ENCODE data around the gene NAA11. TPM values are rescaled to one million over a fixed set of nuclear protein-coding genes. Genes with fewer than 3 reads are reported as not detected.

The NAA11 gene
- not detected for total RNA-seq

- H3K4me3 Mint-ChIP-seq: no peak within 1 kb of the TSS
- no peaks in the 10 kb centered on the region for H3K4me1 Mint-ChIP-seq
- no peak within 1 kb of the TSS for H3K27ac Mint-ChIP-seq
- no peaks in the 10 kb centered on the region for H3K9me3 Mint-ChIP-seq
- no peaks in the 10 kb centered on the region for H3K27me3 Mint-ChIP-seq
- H3K36me3 Mint-ChIP-seq: no peaks in the 10 kb centered on the region
- no peak for DNase-seq
Measured at GRCh38 chr4:79325864-79326328, at the start of gene NAA11. Gene NAA11 (minus strand): TSS chr4:79326061. CDS start chr4:79325877, 184 bp downstream.

- H3K27ac Mint-ChIP-seq: no peak overlapping the region
- no peaks in the 10 kb centered on the region for H3K36me3 Mint-ChIP-seq
- no peak overlapping the region for H3K4me3 Mint-ChIP-seq
- DNase-seq: no peak
- H3K4me1 Mint-ChIP-seq: no peaks in the 10 kb centered on the region
- no peaks in the 10 kb centered on the region for H3K9me3 Mint-ChIP-seq
- H3K27me3 Mint-ChIP-seq: peaks cover 3% of the 10 kb centered on the region
Measured at GRCh38 chr4:79370026-79370425, 44.2 kb upstream of the NAA11 start.

GRCh38 chr4:79367096-79367495, 41.2 kb upstream of the NAA11 start:
- Mint-ChIP-seq H3K27ac (no peak overlapping the region), H3K27me3 (peaks cover 3% of the 10 kb centered on the region)

GRCh38 chr4:79366422-79366821, 40.6 kb upstream of the NAA11 start:
- Mint-ChIP-seq H3K27ac (no peak overlapping the region), H3K4me3 (no peak overlapping the region), H3K27me3 (peaks cover 3% of the 10 kb centered on the region), H3K9me3 (no peaks in the 10 kb centered on the region), H3K4me1 (no peaks in the 10 kb centered on the region), H3K36me3 (no peaks in the 10 kb centered on the region)
- no peak for DNase-seq

More at GRCh38 chr4:79367096-79367495, 41.2 kb upstream of the NAA11 start:
- Mint-ChIP-seq H3K4me1 (no peaks in the 10 kb centered on the region), H3K4me3 (no peak overlapping the region), H3K36me3 (no peaks in the 10 kb centered on the region), H3K9me3 (no peaks in the 10 kb centered on the region)
- no peak for DNase-seq

- no peak for DNase-seq
- no peaks in the 10 kb centered on the region for H3K36me3 Mint-ChIP-seq
- no peaks in the 10 kb centered on the region for H3K27me3 Mint-ChIP-seq
- H3K9me3 Mint-ChIP-seq: no peaks in the 10 kb centered on the region
- H3K4me3 Mint-ChIP-seq: no peak overlapping the region
- no peaks in the 10 kb centered on the region for H3K4me1 Mint-ChIP-seq
- no peak overlapping the region for H3K27ac Mint-ChIP-seq
Measured at GRCh38 chr4:79364061-79364460, 38.2 kb upstream of the NAA11 start.

GRCh38 chr4:79362626-79363025, 36.8 kb upstream of the NAA11 start:
- Mint-ChIP-seq H3K4me3 (no peak overlapping the region), H3K27me3 (no peaks in the 10 kb centered on the region), H3K27ac (no peak overlapping the region), H3K36me3 (no peaks in the 10 kb centered on the region), H3K9me3 (no peaks in the 10 kb centered on the region), H3K4me1 (no peaks in the 10 kb centered on the region)
- no peak for DNase-seq

GRCh38 chr4:79360006-79360405, 34.1 kb upstream of the NAA11 start:
- H3K4me1 Mint-ChIP-seq: no peaks in the 10 kb centered on the region
- DNase-seq: no peak
- H3K27ac Mint-ChIP-seq: no peak overlapping the region
- no peaks in the 10 kb centered on the region for H3K9me3 Mint-ChIP-seq
- H3K4me3 Mint-ChIP-seq: no peak overlapping the region
- no peaks in the 10 kb centered on the region for H3K27me3 Mint-ChIP-seq
- no peaks in the 10 kb centered on the region for H3K36me3 Mint-ChIP-seq

GRCh38 chr4:79358438-79358837, 32.6 kb upstream of the NAA11 start:
- H3K9me3 Mint-ChIP-seq: no peaks in the 10 kb centered on the region
- H3K36me3 Mint-ChIP-seq: no peaks in the 10 kb centered on the region
- H3K4me1 Mint-ChIP-seq: no peaks in the 10 kb centered on the region

GRCh38 chr4:79357365-79357764, 31.5 kb upstream of the NAA11 start:
- H3K27me3 Mint-ChIP-seq: no peaks in the 10 kb centered on the region
- no peaks in the 10 kb centered on the region for H3K36me3 Mint-ChIP-seq
- no peak overlapping the region for H3K27ac Mint-ChIP-seq

More at GRCh38 chr4:79358438-79358837, 32.6 kb upstream of the NAA11 start:
- no peak for DNase-seq
- H3K27ac Mint-ChIP-seq: no peak overlapping the region
- no peaks in the 10 kb centered on the region for H3K27me3 Mint-ChIP-seq
- no peak overlapping the region for H3K4me3 Mint-ChIP-seq

GRCh38 chr4:79353075-79353474, 27.2 kb upstream of the NAA11 start:
- Mint-ChIP-seq H3K27ac (no peak overlapping the region), H3K4me3 (no peak overlapping the region), H3K27me3 (peaks cover 12% of the 10 kb centered on the region), H3K9me3 (peaks cover 5% of the 10 kb centered on the region), H3K36me3 (no peaks in the 10 kb centered on the region), H3K4me1 (no peaks in the 10 kb centered on the region)
- no peak for DNase-seq

More at GRCh38 chr4:79357365-79357764, 31.5 kb upstream of the NAA11 start:
- Mint-ChIP-seq H3K4me1 (no peaks in the 10 kb centered on the region), H3K9me3 (no peaks in the 10 kb centered on the region), H3K4me3 (no peak overlapping the region)
- no peak for DNase-seq

GRCh38 chr4:79348405-79348804, 22.5 kb upstream of the NAA11 start:
- Mint-ChIP-seq H3K4me3 (no peak overlapping the region), H3K4me1 (no peaks in the 10 kb centered on the region), H3K27ac (no peak overlapping the region), H3K9me3 (peaks cover 9% of the 10 kb centered on the region), H3K27me3 (peaks cover 12% of the 10 kb centered on the region), H3K36me3 (no peaks in the 10 kb centered on the region)
- DNase-seq: no peak

GRCh38 chr4:79341893-79342653, 16.2 kb upstream of the NAA11 start:
- H3K27ac Mint-ChIP-seq: no peak overlapping the region
- H3K36me3 Mint-ChIP-seq: no peaks in the 10 kb centered on the region
- no peaks in the 10 kb centered on the region for H3K4me1 Mint-ChIP-seq
- peaks cover 21% of the 10 kb centered on the region for H3K9me3 Mint-ChIP-seq
- no peak for DNase-seq
- H3K4me3 Mint-ChIP-seq: no peak overlapping the region
- H3K27me3 Mint-ChIP-seq: no peaks in the 10 kb centered on the region

- no peak overlapping the region for H3K4me3 Mint-ChIP-seq
- H3K36me3 Mint-ChIP-seq: no peaks in the 10 kb centered on the region
- H3K27me3 Mint-ChIP-seq: no peaks in the 10 kb centered on the region
- H3K9me3 Mint-ChIP-seq: peaks cover 21% of the 10 kb centered on the region
- H3K27ac Mint-ChIP-seq: no peak overlapping the region
- no peaks in the 10 kb centered on the region for H3K4me1 Mint-ChIP-seq
- DNase-seq: no peak
Measured at GRCh38 chr4:79340568-79340967, 14.7 kb upstream of the NAA11 start.

GRCh38 chr4:79338148-79338547, 12.3 kb upstream of the NAA11 start:
- H3K4me3 Mint-ChIP-seq: no peak overlapping the region
- no peak overlapping the region for H3K27ac Mint-ChIP-seq
- H3K9me3 Mint-ChIP-seq: peaks cover 16% of the 10 kb centered on the region
- H3K4me1 Mint-ChIP-seq: no peaks in the 10 kb centered on the region
- no peaks in the 10 kb centered on the region for H3K27me3 Mint-ChIP-seq
- no peak for DNase-seq
- no peaks in the 10 kb centered on the region for H3K36me3 Mint-ChIP-seq

- H3K4me3 Mint-ChIP-seq: no peak overlapping the region
- no peak overlapping the region for H3K27ac Mint-ChIP-seq
- H3K9me3 Mint-ChIP-seq: no peaks in the 10 kb centered on the region
- no peak for DNase-seq
- no peaks in the 10 kb centered on the region for H3K36me3 Mint-ChIP-seq
- H3K27me3 Mint-ChIP-seq: no peaks in the 10 kb centered on the region
- H3K4me1 Mint-ChIP-seq: no peaks in the 10 kb centered on the region
Measured at GRCh38 chr4:79334783-79335182, 8.9 kb upstream of the NAA11 start.

- no peak for DNase-seq
- Mint-ChIP-seq H3K4me3 (no peak overlapping the region), H3K4me1 (no peaks in the 10 kb centered on the region), H3K9me3 (no peaks in the 10 kb centered on the region), H3K27me3 (no peaks in the 10 kb centered on the region), H3K36me3 (no peaks in the 10 kb centered on the region), H3K27ac (no peak overlapping the region)
Measured at GRCh38 chr4:79334341-79334740, 8.5 kb upstream of the NAA11 start.

Data from activated naive CD8-positive, alpha-beta T cell treated with anti-CD3 and anti-CD28 coated beads for 36 hours (primary cell).